ENCODE data around the gene TTYH1.

The TTYH1 gene

GRCh38 chr19:54456423-54457373 lies 41.4 kb downstream of the TTYH1 start:
- TF ChIP-seq GATA3 (IDR thresholded peaks at IDR 0.05; ENCODE audit: low read depth, low read length) (no peak), GATA2 (IDR thresholded peaks at IDR 0.05; ENCODE audit: low read depth, low read length) (no peak)

- TF ChIP-seq GATA2 (IDR thresholded peaks at IDR 0.05; ENCODE audit: low read depth, low read length) (no peak), GATA3 (IDR thresholded peaks at IDR 0.05; ENCODE audit: low read depth, low read length) (no peak)
Measured at GRCh38 chr19:54457773-54458647, 42.7 kb downstream of the TTYH1 start.

- no peak for TF ChIP-seq GATA3 (IDR thresholded peaks at IDR 0.05; ENCODE audit: low read depth, low read length)
- no peak for TF ChIP-seq GATA2 (IDR thresholded peaks at IDR 0.05; ENCODE audit: low read depth, low read length)
Measured at GRCh38 chr19:54458648-54459281, 43.5 kb downstream of the TTYH1 start.

- no peak for TF ChIP-seq GATA3 (IDR thresholded peaks at IDR 0.05; ENCODE audit: low read depth, low read length)
- no peak for TF ChIP-seq GATA2 (IDR thresholded peaks at IDR 0.05; ENCODE audit: low read depth, low read length)
Measured at GRCh38 chr19:54459282-54460229, 44.3 kb downstream of the TTYH1 start.

GRCh38 chr19:54460230-54461005 lies 45.2 kb downstream of the TTYH1 start:
- TF ChIP-seq GATA2 (IDR thresholded peaks at IDR 0.05; ENCODE audit: low read depth, low read length) (no peak), GATA3 (IDR thresholded peaks at IDR 0.05; ENCODE audit: low read depth, low read length) (no peak)

- TF ChIP-seq GATA3 (IDR thresholded peaks at IDR 0.05; ENCODE audit: low read depth, low read length) (no peak), GATA2 (IDR thresholded peaks at IDR 0.05; ENCODE audit: low read depth, low read length) (no peak)
Measured at GRCh38 chr19:54461210-54461609, 45.9 kb downstream of the TTYH1 start.

- TF ChIP-seq GATA2 (IDR thresholded peaks at IDR 0.05; ENCODE audit: low read depth, low read length) (no peak), GATA3 (IDR thresholded peaks at IDR 0.05; ENCODE audit: low read depth, low read length) (no peak)
Measured at GRCh38 chr19:54461613-54462012, 46.3 kb downstream of the TTYH1 start.

GRCh38 chr19:54462047-54462654 lies 46.9 kb downstream of the TTYH1 start:
- TF ChIP-seq GATA2 (IDR thresholded peaks at IDR 0.05; ENCODE audit: low read depth, low read length) (no peak), GATA3 (IDR thresholded peaks at IDR 0.05; ENCODE audit: low read depth, low read length) (no peak)

GRCh38 chr19:54462655-54463530 lies 47.6 kb downstream of the TTYH1 start:
- TF ChIP-seq GATA3 (IDR thresholded peaks at IDR 0.05; ENCODE audit: low read depth, low read length), result no peak
- TF ChIP-seq GATA2 (IDR thresholded peaks at IDR 0.05; ENCODE audit: low read depth, low read length), result no peak

GRCh38 chr19:54463531-54464043 lies 48.3 kb downstream of the TTYH1 start, which contains the start of gene LENG9:
Gene LENG9 (minus strand): TSS chr19:54463778. CDS start chr19:54463526, 252 bp downstream.
- TF ChIP-seq GATA2 (IDR thresholded peaks at IDR 0.05; ENCODE audit: low read depth, low read length) (no peak), GATA3 (IDR thresholded peaks at IDR 0.05; ENCODE audit: low read depth, low read length) (no peak)

Measured in SH-SY5Y (cell line).